Measurements from ENCODE around the gene PFKP.

Gene PFKP

DNA sequence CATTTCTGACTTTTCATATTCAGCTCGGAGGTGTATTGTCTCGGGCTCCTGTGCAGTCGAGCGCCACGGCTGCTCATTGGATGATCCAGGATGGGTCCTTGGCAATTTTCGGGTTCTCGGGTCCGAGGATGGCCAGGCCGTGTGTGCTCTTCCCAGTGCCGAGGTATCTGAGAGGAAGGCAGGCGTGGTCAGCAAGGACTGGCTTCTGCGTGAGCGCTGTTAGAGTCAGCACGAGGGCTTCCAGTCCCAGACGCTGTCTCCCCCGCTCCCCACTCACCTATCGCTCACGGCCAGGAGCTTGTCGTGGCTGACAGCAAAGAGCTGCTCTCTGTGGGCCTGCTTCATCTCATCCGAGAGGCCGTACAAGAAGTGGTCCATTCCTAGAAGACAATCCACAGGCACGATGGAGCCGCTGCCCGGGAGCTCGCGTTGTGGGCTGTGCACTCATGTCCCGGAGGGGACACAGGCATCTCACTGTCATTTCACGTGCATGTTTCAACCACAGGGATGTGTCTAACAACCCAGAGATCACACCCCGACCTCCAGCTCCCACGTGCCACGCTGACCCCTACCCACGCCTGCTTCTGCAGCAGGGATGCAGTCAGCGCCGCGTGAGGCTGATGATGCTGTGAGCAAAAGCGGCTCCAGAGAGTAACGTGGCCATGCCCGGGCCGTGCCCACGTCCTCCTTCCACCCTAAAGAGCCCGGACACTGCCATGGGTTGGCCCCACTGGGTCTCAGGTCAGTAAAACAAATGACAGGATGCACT lies 70.8 kb downstream of the PFKP start:
- DNase-seq: no peak

DNA sequence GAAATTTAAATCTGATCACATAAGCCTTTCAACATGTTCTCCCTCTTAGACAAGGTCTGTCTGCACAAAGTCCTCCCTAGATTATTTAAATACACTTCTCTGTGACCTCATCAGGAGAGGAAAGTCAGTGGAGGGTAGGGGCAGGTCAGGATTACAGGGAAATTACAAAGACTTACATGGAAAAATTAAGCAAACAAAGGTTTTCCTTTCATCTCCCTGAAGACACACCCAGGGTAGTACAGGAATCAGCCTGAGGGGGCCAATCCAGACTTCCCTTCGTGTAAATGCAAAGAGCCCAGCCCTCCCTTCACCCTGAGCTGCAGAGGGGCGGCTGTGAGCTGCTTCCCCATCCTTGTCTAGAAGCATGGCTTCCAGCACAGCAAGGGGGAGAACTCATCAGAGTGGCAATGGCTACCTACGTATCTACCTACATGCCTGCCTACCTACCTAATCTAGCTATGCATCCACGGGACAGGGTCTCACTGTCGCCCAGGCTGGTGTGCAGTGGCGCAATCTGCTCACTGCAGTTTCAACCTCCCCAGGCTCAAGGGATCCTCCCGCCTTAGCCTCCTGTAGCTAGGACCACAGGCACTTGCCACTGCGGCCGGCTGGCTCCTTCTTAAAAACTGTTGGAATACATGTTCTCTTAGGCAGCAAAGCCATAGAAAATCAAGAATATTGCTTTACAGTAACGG lies 72.0 kb downstream of the PFKP start:
- no peak for DNase-seq

DNA sequence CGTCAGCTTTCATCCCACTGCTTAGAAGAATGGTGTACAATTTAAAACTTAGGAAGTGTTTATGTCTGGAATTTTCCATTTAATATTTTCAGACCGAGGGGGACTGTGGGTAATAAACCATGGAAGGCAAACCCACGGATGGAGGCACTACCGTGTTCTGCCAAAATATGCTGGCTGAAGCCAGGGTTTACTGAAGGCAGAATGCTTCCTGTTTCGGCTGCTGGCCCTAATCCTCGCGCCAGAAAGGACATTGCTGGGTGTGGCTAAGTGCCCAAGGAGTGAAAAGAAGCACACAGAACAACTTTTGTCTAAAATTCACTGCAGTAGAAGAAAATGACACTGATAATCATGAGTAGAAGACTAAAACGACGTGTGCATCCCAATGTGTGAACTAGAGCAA lies 72.9 kb downstream of the PFKP start:
- DNase-seq: no peak

DNA sequence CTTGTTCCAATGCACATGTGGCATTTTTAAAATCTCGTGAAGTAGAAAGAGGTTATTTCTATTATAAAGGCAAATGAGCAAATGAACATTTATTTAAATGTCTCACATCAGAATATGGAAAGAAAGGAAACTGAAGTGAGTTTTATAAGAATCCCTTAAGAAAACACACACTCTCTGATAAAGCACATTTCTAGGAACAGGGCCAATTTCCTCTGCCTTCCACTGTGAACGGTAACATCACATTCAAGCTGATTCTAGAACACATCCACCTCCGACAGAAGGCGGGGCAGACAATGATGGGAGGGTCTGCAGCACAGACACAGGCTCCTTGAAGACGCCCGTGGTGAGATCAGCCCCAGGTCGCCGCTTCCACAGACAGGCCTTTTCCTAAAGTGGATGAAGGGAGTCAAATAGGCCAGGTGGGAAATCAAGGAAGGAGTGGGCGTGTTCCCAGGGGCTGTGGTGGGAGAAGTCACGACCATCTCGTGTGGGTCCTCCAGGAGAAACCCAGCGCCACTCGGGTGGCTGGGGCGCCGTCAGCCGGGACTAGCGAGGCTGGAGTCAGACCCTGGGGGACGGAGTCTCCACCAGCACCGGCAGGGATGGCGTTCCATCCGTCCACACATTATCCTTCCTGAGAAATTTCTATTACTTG lies 74.1 kb downstream of the PFKP start:
- DNase-seq: no peak

DNA sequence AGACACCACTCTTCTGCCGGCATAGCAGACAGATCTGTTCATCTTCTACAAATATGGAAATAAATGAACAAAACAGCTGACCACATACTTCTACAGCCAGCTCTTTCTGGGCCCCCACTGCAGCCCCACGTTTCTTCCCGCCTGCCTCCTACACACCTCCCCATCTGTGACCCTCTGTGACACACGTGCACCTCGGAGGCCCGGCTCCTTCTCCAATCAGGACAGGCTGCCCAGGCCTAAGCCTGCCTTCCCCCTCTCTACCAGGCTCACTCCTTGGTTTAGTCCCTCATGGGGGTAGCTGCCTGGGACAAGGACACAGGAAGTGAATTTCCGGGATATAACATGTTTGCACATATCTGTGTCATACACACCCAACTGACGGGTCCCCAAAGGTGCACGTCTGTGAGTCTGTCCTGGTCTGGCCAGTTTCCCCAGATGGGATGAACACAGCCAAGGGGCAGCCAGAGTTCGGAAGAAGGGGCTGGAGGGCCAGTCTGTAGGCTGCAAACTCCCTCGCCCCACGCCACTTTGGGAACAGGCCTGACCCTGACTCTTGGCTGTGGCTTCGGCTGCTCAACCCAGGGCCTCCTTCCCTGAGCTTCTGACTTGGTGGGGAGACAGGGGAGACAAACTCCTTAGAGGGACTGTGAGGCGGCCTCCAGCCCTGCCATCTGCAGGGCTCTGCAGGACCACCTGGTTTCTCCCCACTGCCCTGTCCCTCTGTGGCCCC lies 75.0 kb downstream of the PFKP start:
- DNase-seq: no peak

DNA sequence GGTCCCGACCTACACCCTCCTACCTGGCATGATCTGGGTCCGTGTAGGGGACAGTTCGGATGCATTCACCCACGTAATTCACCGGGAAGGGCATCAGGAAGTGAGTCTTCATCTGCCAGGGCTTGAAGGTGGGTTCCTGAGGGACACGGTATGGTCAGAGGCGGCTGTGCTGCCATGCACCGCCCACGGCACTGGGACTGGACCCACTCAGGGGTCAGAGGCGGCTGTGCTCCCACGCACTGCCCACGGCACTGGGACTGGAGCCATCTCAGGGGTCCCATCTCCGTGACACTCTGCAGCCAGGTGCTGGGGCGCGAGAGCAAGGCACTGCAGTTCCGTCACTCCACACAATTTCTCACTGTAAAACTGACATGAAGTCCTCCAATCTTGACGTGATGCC lies 76.0 kb downstream of the PFKP start:
- no peak for DNase-seq

DNA sequence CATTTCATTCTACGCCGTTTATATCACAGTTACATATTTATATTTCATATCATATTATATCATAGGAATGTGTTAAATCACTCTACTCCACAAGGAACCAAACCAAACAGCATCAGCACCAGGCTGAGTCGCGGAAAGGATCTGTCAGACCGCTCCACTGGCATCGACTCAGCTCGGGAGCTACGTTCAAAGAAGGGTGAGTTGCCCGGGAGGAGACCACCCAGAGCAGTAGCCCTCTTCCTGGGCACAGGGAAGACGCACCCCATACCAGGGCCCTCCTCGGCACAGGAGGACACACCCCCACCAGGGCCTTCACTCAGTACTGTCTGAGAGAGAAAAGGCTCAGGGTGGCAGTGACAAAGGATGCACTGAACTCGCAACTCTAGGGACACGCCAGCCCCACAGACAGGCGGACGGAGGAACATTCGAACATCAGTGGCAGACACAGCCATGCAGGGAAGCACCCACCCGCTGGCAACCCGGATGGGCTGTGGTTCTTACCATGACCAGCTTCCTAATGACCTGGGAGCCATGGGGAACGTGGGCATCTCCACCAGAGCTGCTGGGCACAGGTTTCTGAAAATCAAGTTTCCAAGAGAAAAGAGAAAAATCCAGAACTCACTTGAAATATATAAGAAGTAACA lies 76.6 kb downstream of the PFKP start:
- no peak for DNase-seq

DNA sequence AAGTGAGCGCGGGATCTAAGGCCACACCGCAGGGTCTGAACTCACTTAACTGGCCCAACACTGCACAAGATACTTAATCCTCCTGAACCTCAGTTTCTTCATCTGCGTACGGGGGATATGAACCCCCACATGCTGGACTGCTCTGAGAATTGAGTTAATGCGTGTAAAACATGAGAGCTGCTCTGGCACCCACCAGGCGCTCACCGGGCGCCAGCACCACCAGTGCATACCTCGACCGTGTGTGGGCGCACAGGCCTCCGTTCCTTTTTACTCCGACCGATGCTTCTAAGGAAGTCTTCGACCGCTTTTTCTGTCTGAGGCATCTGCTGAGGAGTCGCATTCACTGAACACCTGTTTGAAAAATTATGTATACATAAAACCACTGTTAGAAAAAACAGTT lies 78.0 kb downstream of the PFKP start:
- no peak for DNase-seq

DNA sequence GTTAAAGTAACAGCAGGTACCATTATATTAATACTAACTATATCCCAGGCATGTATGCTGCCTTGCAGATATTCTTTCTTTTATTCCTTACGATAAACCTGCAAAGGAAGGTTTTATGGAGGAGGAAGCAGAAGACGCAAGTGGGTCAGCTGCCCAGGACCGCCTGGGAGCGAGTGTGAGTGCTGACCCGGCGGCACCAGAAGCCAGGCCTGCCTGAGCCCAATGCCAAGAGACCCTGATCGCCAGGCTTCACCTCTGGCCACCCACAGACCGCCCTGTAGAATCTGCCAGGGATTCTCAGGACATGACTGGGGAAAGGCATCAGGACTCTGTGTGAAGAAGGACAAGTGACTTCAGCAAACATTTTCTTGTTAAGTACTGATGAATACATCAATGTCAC lies 78.9 kb downstream of the PFKP start:
- no peak for DNase-seq

DNA sequence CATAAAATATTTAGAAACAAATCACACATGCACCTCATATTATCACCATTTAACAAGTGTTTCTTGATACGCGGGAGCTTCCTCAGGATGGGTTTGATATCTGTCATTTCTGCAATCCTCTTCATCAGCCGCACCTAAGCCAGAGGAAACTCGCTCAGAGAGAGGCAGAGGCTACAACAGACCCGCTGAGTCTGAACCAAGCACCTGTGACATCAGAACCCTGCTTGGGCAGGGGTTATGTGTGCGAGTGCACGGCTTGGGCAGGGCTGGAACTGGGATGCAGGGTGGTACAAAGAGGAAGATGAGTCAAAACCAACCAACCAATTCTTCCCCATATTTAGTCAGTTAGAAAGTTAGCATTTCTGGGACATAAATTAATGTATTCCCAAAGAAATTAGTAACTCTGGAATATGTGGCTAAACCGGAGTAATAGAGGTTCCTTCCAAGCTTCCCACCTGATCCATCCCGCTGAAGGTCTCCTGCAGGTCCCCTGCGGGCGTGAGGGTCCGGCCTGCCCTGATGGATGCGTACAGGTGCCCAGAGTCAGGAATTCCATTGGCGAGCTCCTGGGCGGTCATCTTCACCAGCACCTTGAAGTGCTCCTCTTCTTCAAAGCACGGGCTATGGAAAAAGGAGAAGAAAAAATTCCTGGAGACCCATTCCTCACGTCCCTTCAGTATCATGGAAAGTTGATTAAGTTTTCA lies 79.9 kb downstream of the PFKP start:
- DNase-seq: no peak

DNA sequence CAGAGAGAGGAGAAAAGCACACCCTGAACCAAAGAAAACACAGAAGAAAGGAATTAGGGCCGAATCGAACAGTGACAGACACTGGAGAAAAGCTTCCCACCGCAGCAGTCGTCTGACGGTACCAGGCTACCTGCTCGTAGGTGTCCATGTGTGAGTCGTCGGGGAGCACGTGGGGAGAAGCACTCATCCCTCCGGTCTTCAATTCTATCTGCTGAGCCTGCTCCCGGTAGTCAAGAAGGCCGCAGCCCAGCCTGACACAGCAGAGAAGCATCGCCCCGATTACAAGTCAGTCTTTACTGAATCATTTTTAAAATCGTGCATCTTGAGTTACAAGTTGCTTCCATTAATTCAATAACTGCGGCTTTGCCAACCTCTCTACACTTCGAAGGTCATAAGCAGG lies 80.7 kb downstream of the PFKP start:
- no peak for DNase-seq

DNA sequence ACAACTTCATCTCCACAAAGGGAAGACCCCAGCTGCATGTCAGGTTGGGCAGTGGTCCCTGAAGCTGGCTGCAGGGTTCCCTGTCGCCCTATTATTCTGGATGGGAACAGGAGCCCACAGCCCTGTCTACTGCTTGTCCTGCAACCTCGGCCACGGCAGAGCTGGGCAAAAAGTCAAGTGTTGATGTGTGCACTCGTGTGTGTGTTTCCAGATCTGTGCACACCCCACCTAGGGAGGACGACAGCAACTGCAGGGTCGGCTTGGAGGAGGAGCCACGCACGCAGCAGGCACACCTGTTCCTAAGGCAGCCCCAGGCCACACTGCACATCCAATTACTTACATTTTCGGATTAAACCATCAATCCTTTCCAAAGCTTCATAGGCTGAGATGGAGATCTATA lies 81.6 kb downstream of the PFKP start:
- no peak for DNase-seq

DNA sequence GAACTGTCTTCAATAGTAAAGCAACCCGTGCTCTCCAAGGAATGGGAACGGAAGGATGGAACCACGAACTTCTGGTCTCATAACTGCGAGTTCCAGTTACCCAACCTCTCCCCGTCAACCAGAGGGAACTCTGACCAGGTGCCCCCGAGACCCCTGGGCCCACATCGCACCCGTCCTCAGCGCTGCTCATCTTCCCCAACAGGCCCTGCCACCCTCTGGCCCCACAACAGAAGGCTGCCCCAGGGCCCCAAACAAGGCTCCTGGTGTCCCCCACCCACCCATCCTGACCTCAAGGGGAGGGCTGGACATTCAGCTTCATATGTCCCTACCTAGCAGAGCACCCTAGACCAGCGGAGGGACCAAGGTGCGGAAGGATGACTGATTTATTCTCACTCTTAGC lies 82.6 kb downstream of the PFKP start:
- no peak for DNase-seq

DNA sequence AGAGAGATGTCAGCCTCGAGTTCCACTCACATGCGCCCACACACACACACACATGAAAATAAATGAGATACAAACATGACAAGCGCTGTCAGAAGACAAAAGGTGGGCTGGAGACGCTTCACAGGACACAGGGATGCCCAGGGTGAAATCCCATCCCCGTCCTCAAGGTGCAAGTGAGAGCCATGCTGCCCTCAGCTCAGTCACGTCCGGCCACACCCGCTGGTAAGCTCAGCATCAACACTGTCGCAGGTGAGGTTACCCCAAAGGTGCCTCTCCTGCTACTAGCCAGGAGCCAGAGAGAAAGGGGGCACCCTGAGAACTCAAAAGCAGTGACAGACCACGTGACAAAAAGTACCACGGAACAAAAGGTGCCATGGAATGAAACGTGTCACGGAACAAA lies 83.0 kb downstream of the PFKP start:
- DNase-seq: no peak

DNA sequence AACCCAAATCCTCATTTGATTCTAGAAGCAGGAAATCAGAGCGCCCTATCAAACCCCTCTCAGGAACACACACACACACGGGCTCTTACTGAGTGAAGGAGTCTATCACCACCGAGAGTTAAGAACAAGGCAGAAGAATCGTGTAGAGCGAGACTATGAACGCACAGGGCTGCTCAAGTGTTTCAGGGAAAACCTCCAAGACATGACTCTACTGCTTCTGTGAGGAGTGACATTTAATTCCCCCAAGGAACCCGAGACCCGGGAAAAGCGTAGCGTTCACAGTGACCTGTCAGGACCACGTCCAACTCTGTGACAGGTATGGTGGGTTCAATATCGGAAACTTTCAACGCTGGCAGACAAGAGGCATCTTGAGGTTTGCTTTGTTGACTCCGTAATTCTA lies 83.6 kb downstream of the PFKP start:
- no peak for DNase-seq

DNA sequence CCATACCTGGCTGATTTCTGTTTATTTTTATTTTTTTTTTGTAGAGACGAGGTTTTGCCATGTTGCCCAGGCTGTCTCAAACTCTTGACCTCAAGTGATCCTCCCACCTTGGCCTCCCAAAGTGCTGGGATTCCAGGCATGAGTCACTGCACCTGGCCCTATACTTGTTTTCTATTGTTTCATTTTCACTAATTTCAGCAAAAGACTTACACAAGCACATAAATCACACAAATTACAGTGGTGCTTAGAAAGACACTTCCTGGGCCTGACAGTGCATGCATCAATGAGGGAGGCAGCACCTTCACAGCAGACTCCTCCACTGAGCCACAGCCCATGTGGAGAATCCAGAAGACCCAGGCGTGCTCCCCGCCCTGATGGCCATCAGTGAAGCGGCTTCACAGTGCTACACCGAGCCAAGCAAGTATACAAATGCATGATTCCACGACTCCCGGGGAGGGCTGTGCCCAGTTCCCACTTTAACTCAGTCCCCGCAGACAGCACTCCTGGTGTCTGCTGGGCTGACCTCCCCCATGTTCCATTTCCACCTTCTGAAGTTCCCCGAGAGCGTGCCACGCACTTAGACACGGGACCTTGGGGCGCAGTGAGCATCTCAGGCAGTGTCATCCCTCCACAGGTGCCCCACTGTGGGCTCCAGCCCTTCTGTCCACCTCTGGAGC lies 84.7 kb downstream of the PFKP start:
- no peak for DNase-seq

DNA sequence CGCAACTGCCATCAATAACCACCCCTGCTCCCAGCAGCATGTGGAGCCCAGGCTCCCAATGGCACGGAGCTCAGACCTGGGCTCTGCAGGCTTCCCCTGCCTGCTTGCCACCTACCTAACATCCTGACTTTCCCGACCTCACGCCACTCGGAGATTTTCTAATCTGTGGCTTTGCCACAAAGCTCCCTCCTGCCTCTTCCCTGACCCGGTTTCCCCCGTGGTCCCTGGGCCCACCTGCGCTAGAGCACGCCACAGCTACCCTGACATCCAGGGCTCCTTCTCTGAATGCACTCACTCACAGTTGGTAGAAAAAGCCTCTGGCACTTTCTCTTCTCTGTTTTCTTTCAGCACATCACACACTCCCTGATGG lies 85.2 kb downstream of the PFKP start:
- no peak for DNase-seq

DNA sequence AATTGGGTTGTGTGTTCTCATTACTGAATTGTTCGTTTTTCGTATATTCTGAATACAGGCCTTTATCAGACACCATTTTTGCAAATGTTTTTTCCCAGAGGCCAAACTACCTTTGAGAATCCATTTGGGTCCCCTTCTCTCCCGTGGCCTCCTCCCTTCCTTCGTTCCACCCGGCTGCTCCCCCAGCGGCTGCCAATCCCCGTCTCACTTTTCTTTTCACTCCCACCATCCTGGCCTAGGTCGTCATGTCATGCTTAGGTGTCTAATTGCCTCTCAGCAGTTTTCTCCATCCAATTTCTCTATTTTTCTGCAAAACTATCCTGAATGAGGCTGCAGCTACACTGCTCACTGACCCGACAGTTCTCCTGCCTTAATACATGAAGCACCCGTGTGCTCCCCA lies 87.3 kb downstream of the PFKP start:
- DNase-seq: no peak

DNA sequence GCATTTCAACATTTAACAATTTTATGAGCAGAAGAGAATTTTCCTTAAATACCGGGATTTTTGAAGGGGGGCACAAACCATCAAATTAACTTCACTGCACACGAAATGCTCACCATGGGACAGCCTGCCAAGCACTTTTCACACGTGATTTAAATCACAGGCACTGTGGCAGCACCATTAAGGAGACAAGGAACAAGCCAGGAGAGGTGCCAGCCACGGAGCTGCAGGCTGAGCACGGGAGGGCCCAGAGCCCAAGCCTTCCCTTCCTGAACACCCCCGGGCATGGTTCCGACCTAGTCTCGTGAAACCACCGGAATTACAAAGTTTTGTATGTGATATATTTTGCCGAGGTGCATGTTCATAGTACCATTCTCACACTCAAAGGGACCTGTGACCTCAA lies 91.8 kb downstream of the PFKP start:
- DNase-seq: no peak

DNA sequence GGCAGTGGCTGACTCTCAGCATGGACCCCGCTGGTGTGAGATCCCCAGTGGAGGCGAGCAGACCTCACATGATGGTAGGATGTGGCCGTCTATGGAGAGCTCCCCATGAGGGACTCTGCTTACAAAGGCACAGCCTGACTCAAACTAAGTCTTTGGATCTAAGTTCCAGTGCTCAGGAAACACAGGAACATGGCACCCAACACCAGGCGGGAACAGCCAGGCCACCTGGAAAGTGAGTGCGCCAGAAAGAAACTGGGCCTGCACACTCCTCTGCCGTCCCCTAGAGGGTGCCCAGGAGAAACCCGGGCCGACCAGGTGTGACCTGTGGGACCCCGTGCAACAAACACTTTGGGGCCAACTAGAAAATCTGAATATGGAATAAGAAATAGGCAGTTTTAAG lies 95.2 kb downstream of the PFKP start:
- no peak for DNase-seq

DNA sequence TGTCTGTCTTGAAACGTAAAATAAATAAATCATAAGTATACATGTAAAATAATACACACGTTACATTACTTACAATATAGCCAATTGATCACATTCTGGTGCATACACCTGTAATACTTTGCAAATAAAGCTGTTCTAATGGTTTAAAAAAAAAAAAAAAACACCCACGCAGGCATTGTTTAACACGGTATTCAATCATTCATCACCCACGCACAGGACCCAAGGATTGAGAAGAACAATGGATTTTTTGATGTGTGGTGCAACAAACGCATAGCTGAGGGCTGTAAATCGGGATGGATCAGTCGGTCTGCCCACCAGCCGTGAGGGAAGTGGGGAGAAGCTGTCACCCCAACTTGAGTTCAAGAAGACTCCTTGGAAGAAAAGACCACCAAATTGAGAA lies 96.5 kb downstream of the PFKP start:
- no peak for DNase-seq

DNA sequence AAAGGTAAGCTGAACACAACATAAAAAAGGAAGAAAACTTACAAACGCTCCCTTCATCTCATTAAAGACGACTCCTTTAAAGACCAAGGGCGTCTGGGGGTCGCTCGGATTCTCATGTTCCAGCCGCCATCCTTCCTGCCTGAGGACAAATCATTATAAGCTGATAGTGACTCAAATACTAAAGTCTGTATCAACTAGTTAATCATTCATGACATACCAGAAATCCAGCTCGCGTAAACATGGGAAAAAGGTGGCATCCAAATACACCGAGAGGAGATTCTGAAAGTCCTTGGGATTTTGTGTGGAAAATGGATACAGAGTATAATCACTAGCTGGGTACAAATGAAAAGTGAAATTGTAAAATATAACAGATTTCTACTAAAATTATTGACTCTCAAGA lies 97.8 kb downstream of the PFKP start:
- no peak for DNase-seq
